ENCODE measurements around the gene LAMC3.

Gene LAMC3

GRCh38 chr9:131027048-131027871 lies 18.3 kb downstream of the LAMC3 start:
- POLR2A ChIA-PET, result no interaction called here
- CTCF ChIA-PET, result no interaction called here
- DNase-seq (ENCODE audit: extremely low spot score), result no peak
- TF ChIP-seq TARDBP (IDR thresholded peaks at IDR 0.05) (no peak), CTBP1 (IDR thresholded peaks at IDR 0.05; ENCODE audit: borderline replicate concordance) (no peak), L3MBTL2 (conservative IDR thresholded peaks at IDR 0.05) (no peak), LEF1 (IDR thresholded peaks at IDR 0.05; ENCODE audit: borderline replicate concordance) (no peak), SUZ12 (IDR thresholded peaks at IDR 0.05) (no peak)

- ChIA-PET CTCF (no interaction called here), POLR2A (no interaction called here)
- DNase-seq (ENCODE audit: extremely low spot score), result no peak
- TF ChIP-seq CTBP1 (IDR thresholded peaks at IDR 0.05; ENCODE audit: borderline replicate concordance) (no peak), BHLHE40 (IDR thresholded peaks at IDR 0.05; ENCODE audit: borderline replicate concordance) (no peak), PKNOX1 (IDR thresholded peaks at IDR 0.05) (no peak), LEF1 (IDR thresholded peaks at IDR 0.05; ENCODE audit: borderline replicate concordance) (no peak), SP1 (IDR thresholded peaks at IDR 0.05) (no peak), ELF4 (IDR thresholded peaks at IDR 0.05) (no peak), ZNF384 (IDR thresholded peaks at IDR 0.05) (no peak)
Measured at GRCh38 chr9:131027872-131028179, 18.9 kb downstream of the LAMC3 start.

- DNase-seq (ENCODE audit: extremely low spot score), result no peak
- TF ChIP-seq SP1 (IDR thresholded peaks at IDR 0.05) (no peak), PKNOX1 (IDR thresholded peaks at IDR 0.05) (no peak), FOXM1 (IDR thresholded peaks at IDR 0.05; ENCODE audit: borderline replicate concordance) (no peak), ARNT (IDR thresholded peaks at IDR 0.05) (no peak), TARDBP (IDR thresholded peaks at IDR 0.05) (no peak), LEF1 (IDR thresholded peaks at IDR 0.05; ENCODE audit: borderline replicate concordance) (no peak), L3MBTL2 (conservative IDR thresholded peaks at IDR 0.05) (no peak), FOXA1 (IDR thresholded peaks at IDR 0.05) (no peak), FOXK2 (IDR thresholded peaks at IDR 0.05) (no peak), NFRKB (IDR thresholded peaks at IDR 0.05) (no peak)
- ChIA-PET POLR2A (no interaction called here), CTCF (no interaction called here)
Measured at GRCh38 chr9:131028221-131028884, 19.4 kb downstream of the LAMC3 start.

- ChIA-PET CTCF (no interaction called here), POLR2A (no interaction called here)
- no peak for DNase-seq (ENCODE audit: extremely low spot score)
- TF ChIP-seq ARNT (IDR thresholded peaks at IDR 0.05) (no peak), CTBP1 (IDR thresholded peaks at IDR 0.05; ENCODE audit: borderline replicate concordance) (no peak), SUZ12 (IDR thresholded peaks at IDR 0.05) (no peak), ZNF384 (IDR thresholded peaks at IDR 0.05) (no peak), FOXM1 (IDR thresholded peaks at IDR 0.05; ENCODE audit: borderline replicate concordance) (no peak), PKNOX1 (IDR thresholded peaks at IDR 0.05) (no peak), FOXA1 (IDR thresholded peaks at IDR 0.05) (no peak)
Measured at GRCh38 chr9:131028931-131029573, 20.1 kb downstream of the LAMC3 start.

GRCh38 chr9:131029574-131029952 lies 20.6 kb downstream of the LAMC3 start:
- ChIA-PET POLR2A (no interaction called here), CTCF (no interaction called here)

GRCh38 chr9:131030239-131031004 lies 21.4 kb downstream of the LAMC3 start:
- TF ChIP-seq PKNOX1 (IDR thresholded peaks at IDR 0.05), result no peak
- TF ChIP-seq SUZ12 (IDR thresholded peaks at IDR 0.05), result no peak
- no peak for TF ChIP-seq BHLHE40 (IDR thresholded peaks at IDR 0.05; ENCODE audit: borderline replicate concordance)
- TF ChIP-seq HDGF (IDR thresholded peaks at IDR 0.05; ENCODE audit: borderline replicate concordance), result no peak
- no peak for TF ChIP-seq CTBP1 (IDR thresholded peaks at IDR 0.05; ENCODE audit: borderline replicate concordance)
- no peak for TF ChIP-seq ARNT (IDR thresholded peaks at IDR 0.05)
- TF ChIP-seq NFRKB (IDR thresholded peaks at IDR 0.05), result no peak
- TF ChIP-seq FOXM1 (IDR thresholded peaks at IDR 0.05; ENCODE audit: borderline replicate concordance), result no peak
- TF ChIP-seq ZNF384 (IDR thresholded peaks at IDR 0.05), result no peak
- no peak for TF ChIP-seq FOXK2 (IDR thresholded peaks at IDR 0.05)
- DNase-seq (ENCODE audit: extremely low spot score), result no peak
- ChIA-PET CTCF (interaction anchor here (0.6 kb wide), 1 partner anchor 243 kb away, joined by 3 read pairs; no protein-coding TSS in a partner anchor), POLR2A (no interaction called here)

More at GRCh38 chr9:131029574-131029952, 20.6 kb downstream of the LAMC3 start:
- TF ChIP-seq FOXA1 (IDR thresholded peaks at IDR 0.05), result no peak
- DNase-seq (ENCODE audit: extremely low spot score), result no peak

Data from HEK293T (cell line).